HTERT RPE-1 (cell line): ENCODE results near the gene DAB1.

Source experiments
- in situ Hi-C: fragments of 300-500 bp; cut with MboI; formaldehyde crosslinking; loops from 4 replicates; pipeline ENCODE4 v1.14.3; 2020; ENCODE audit warnings: low sequenced_read_pairs

Gene DAB1

GRCh38 chr1:57418971-57419370 lies 4.9 kb downstream of the DAB1 start:
- in situ Hi-C loops: no loop called here

GRCh38 chr1:57411262-57411661 lies 12.6 kb downstream of the DAB1 start:
- in situ Hi-C loops: no loop called here

- in situ Hi-C loops: no loop called here
These were observed 13.4 kb downstream of the DAB1 start for GRCh38 chr1:57410508-57410907.

DNA sequence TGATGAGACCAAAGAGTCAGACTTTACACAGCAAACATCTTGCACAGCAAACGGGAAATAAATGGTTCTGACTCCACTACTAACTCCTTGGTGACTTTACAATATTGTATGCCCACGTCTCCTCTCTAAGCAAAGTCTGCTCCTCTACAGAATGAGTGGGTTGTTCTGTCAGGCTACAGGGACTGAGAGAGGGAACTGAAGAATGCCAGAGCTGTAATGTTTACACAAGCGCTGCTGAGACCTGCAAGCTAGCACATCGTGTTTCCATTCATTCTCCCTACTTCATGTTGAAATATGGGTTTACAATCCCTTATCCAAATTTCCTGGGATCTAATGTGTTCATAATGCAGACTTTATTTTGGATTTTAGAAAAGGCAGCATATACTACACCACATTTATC lies 15.9 kb downstream of the DAB1 start:
- in situ Hi-C loops: no loop called here

GRCh38 chr1:57406428-57406970 lies 17.4 kb downstream of the DAB1 start:
- in situ Hi-C loops: no loop called here

- in situ Hi-C loops: no loop called here
These were observed 19.0 kb downstream of the DAB1 start for GRCh38 chr1:57404884-57405283.

DNA sequence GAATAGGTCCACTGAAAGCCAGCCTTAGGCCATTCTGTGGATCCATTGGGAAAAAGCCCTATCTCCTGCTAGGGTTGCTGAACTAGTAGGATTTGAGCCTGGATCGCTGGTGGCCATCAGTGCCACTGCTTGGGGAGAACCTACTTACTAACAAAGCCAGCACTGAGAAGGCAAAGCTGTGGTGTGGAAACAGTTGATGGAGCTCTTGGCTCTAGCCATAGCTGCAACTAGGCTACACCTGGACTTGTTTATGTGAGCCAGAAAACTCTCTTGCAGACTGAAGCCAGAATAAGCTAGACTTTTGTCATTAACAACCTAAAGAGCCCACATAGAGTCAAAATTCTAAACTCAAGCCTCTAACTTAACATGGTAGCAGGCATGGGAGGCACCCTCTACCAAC lies 20.7 kb downstream of the DAB1 start:
- in situ Hi-C loops: no loop called here

DNA sequence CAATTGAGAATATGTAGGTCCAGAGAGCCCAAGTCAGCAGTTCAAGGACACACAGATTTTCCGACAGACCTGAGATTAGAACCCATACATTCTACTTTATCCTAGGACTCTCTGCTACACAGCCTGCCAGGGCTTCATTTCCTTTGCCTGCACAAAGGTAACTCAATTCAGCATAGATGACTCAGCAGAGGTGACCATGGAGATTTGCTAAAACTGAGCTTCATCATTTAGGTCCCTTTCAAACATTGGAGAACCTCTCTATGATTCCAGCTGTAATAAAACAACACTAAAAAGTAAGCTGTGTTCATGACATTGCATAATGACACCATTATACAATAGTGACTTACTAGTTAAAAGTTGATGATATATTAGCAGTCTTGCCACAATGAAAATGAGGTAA lies 22.2 kb downstream of the DAB1 start:
- in situ Hi-C loops: no loop called here

DNA sequence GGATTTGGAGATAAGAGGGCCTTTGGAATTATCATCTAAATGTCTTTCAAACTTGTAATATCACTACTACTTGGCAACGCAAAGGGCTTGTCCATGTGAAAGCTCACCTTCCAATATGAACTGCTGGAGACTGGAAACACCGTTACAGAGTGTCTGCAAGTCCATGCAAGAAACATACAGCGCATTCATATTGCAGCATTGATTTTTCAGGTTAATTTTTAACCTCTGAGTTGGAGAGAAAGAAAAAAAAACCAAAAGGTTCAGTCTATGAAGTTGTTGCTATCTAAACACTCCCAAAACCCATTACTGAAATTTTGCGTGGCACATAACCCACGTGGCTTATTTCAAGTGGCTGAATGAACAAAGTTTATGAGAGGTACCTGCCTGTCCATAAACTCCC lies 23.8 kb downstream of the DAB1 start:
- in situ Hi-C loops: no loop called here

DNA sequence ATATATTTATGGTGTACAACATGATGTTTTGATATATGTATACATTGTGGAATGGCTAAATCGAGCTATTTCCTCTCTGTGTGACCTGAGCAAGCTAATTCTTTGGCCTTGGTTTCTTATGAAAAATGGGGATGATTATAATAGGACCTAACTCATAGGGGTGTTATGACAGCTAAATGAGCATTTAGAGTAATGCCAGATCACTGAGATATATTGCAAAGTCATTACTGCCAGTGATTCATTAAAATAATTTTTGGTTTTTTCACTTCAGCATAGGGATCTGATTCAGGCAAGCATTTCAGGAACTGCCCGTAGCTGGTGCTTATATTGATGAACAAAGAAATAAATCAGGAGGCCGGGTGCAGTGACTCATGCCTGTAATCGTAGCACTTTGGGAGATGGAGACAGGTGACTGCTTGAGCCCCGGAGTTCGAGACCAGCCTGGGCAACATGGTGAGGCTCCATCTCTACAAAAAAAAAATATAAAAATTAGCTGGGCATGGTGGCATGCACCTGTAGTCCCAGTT lies 30.7 kb downstream of the DAB1 start:
- in situ Hi-C loops: no loop called here

GRCh38 chr1:57385336-57385735 lies 38.5 kb downstream of the DAB1 start:
- in situ Hi-C loops: no loop called here

DNA sequence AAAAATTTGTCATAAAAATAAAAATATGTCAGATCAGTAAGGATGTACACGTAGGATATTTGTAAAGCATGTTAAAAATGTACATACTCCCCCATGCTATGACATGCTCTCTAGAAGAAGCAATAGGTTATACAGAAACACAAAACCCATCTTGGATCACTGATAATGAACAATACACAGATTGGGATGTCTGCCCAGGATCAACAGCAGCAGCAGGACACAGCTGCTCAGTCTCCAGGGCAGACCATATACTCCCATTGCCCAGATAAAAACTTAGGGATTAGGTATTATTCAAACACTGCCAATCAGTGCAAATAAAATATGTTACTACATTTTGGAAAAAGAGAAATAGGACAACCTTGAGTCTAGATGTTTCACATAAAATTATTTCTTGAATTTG lies 39.0 kb downstream of the DAB1 start:
- in situ Hi-C loops: no loop called here

GRCh38 chr1:57384284-57384683 lies 39.6 kb downstream of the DAB1 start:
- in situ Hi-C loops: no loop called here

GRCh38 chr1:57381871-57382270 lies 42.0 kb downstream of the DAB1 start:
- in situ Hi-C loops: no loop called here

- in situ Hi-C loops: no loop called here
These were observed 42.4 kb downstream of the DAB1 start for GRCh38 chr1:57381426-57381825.

GRCh38 chr1:57380923-57381322 lies 42.9 kb downstream of the DAB1 start:
- in situ Hi-C loops: no loop called here

- in situ Hi-C loops: no loop called here
These were observed 45.3 kb downstream of the DAB1 start for GRCh38 chr1:57378534-57378933.

GRCh38 chr1:57377339-57378139 lies 46.3 kb downstream of the DAB1 start:
- in situ Hi-C loops: no loop called here

DNA sequence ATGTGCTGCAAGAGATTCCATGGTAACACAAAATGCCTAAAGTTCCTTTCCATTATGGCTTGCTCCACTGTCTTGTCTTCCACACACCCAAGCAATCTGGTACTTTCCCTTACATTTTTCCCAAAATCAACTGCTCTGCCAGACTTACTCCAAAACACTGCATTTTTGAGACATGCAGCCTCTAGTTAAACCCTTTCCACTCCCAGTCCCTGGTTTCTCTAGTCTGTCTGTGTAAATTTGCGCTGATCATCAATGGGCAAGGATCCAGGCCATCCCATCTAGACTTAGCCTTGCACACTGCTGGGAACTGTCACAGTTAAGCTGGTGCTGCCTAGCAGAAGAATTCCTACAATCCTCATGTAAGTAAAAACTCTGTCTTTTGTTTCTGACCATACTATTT lies 47.8 kb downstream of the DAB1 start:
- in situ Hi-C loops: no loop called here

GRCh38 chr1:57369889-57370288 lies 54.0 kb downstream of the DAB1 start:
- in situ Hi-C loops: no loop called here

DNA sequence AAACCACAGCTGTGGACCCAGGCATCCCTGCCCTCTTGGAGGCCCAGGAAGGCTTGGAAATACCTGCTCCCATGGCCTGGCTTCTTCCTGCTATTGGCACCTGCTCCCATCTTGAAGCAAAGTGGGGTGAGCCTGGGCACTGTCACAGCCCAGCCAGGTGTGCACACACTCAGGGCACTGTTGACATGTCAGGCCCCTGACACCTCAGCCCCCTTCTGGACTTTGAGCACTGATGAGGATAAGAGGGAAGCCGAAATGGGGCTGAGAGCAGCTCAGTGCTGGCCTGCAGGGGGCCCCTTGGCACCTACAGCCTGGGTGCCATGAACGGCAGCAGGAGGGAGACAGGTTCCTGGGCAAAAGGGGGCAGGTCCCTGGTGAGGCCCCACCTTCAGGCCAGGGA lies 55.9 kb downstream of the DAB1 start:
- in situ Hi-C loops: no loop called here

DNA sequence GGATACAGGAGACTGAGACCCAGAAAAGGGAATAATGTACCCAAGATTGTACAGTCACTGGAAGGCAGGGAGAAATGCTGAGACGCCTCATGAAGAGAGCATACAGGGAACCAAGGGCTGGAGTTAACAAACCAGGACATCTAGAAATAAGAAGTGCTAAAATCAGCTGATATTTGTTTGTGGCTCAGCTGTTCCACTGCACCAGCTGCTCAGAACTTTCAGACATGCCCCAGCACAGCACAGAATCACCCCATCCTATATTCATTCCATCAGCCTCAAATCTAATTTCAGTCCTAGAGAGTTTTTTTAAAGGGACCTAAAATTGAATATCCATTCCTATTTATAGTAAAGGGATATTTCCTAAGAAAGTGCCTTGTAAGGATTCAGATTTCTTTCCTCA lies 60.2 kb downstream of the DAB1 start:
- in situ Hi-C loops: no loop called here

- in situ Hi-C loops: no loop called here
These were observed 60.7 kb downstream of the DAB1 start for GRCh38 chr1:57363165-57363564.
